Endothelial cell of umbilical vein (primary cell): ENCODE data around the gene DLGAP1. TPM values are rescaled to one million over a fixed set of nuclear protein-coding genes. Genes with fewer than 3 reads are reported as not detected.

Experiments used
- BruUV-seq: library from RNA; stranded (reverse); fragments of 400-500 nt; replicated peaks from 2 replicates; lab custom pipeline; 2021; lab: Mats Ljungman, UMichigan
- CTCF ChIA-PET: fragments of 300-600, 350-600 bp; sonication (Branson Sonifier 250); formaldehyde crosslinking; loops from one replicate; lab custom pipeline; 2021; ENCODE audit warnings: antibody characterized with exemption, inconsistent platforms; lab: Charles Lee
- POLR2A ChIA-PET: fragments of 300-600, 350-600 bp; sonication (Branson Sonifier 250); formaldehyde crosslinking; loops from one replicate; lab custom pipeline; 2021; ENCODE audit warnings: antibody characterized with exemption, inconsistent platforms; lab: Charles Lee
- DNase-seq: peaks from one replicate; pipeline ENCODE4 v3.0.0-alpha.2; 2011; ENCODE audit warnings: low read depth, low spot score
- FAIRE-seq: peaks from 2 replicates; lab custom pipeline; 2011; peaks lifted over from hg19 to GRCh38; lab: Jason Lieb, UNC
- H2AFZ ChIP-seq: 2 replicates; pipeline ENCODE4 v1.6.0; 2012; ENCODE audit warnings: low read depth, low read length, control low read depth, inconsistent platforms
- H3K27ac ChIP-seq: 2 replicates; pipeline ENCODE4 v1.5.1; 2011; ENCODE audit warnings: low read depth, mild to moderate bottlenecking, control low read depth, low read length, moderate library complexity; ENCODE audit not compliant: insufficient read depth
- H3K27me3 ChIP-seq, 2 experiments: 2 replicates each; pipeline versions ENCODE4 v1.6.0 to v1.6.1; 2011; ENCODE audit warnings: low read length in 2 of 2, mixed read lengths in 1 of 2; ENCODE audit not compliant: control insufficient read depth in 2 of 2, insufficient read depth in 2 of 2
- H3K36me3 ChIP-seq, 2 experiments: 2 replicates in 1 of 2; 3 replicates in 1 of 2; pipeline ENCODE4 v1.5.1; 2011; ENCODE audit warnings: low read length in 2 of 2, mild to moderate bottlenecking in 1 of 2, moderate library complexity in 1 of 2; ENCODE audit not compliant: control insufficient read depth in 2 of 2, insufficient read depth in 2 of 2; ENCODE audit errors: extremely low read depth in 1 of 2
- H3K4me1 ChIP-seq: 3 replicates; pipeline ENCODE4 v1.5.1; 2011; ENCODE audit warnings: mild to moderate bottlenecking, low read length; ENCODE audit not compliant: control insufficient read depth, insufficient read depth; ENCODE audit errors: extremely low read depth
- H3K4me2 ChIP-seq: 2 replicates; pipeline ENCODE4 v1.6.1; 2011; ENCODE audit warnings: low read length, control low read depth, mixed read lengths; ENCODE audit not compliant: insufficient read depth
- H3K4me3 ChIP-seq, 3 experiments: fragments of 200-600 bp in 1 of 3; sonication (generic), shearing (Covaris generic) in 1 of 3; replicated peaks in 1 of 3; 2 replicates each; pipeline ENCODE4 v1.5.1; 2011 to 2016; ENCODE audit warnings: control low read depth in 3 of 3, low read length in 3 of 3, mild to moderate bottlenecking in 2 of 3, inconsistent platforms in 1 of 3, low read depth in 1 of 3, moderate library complexity in 1 of 3; ENCODE audit not compliant: insufficient read depth in 1 of 3
- H3K79me2 ChIP-seq: 2 replicates; pipeline ENCODE4 v1.6.0; 2012; ENCODE audit warnings: low read length, inconsistent platforms; ENCODE audit not compliant: control insufficient read depth, insufficient read depth
- H3K9ac ChIP-seq: replicated peaks from 2 replicates; pipeline ENCODE3; 2011; ENCODE audit warnings: low read length, control low read depth; ENCODE audit not compliant: insufficient read depth; ENCODE audit errors: extremely low read depth
- H3K9me1 ChIP-seq: replicated peaks from 3 replicates; pipeline ENCODE4 v1.6.0; 2011; ENCODE audit warnings: mild to moderate bottlenecking, low read length; ENCODE audit not compliant: control insufficient read depth, insufficient read depth; ENCODE audit errors: extremely low read depth
- H3K9me3 ChIP-seq: replicated peaks from 2 replicates; pipeline ENCODE4 v1.5.1; 2012; ENCODE audit warnings: low read length, inconsistent platforms; ENCODE audit not compliant: control insufficient read depth, insufficient read depth
- H4K20me1 ChIP-seq: replicated peaks from 2 replicates; pipeline ENCODE3; 2011; ENCODE audit warnings: mild to moderate bottlenecking, low read length; ENCODE audit not compliant: control insufficient read depth, insufficient read depth; ENCODE audit errors: extremely low read depth
- EZH2 ChIP-seq: IDR thresholded peaks from 2 replicates; pipeline ENCODE4 v1.6.1; 2012; ENCODE audit warnings: borderline replicate concordance, low read depth, mild to moderate bottlenecking, moderate library complexity, low read length, inconsistent platforms; ENCODE audit not compliant: severe bottlenecking
- FOS ChIP-seq: IDR thresholded peaks from 2 replicates; pipeline ENCODE4 v1.6.1; 2011; ENCODE audit warnings: mild to moderate bottlenecking, low read length, moderate library complexity, borderline replicate concordance; ENCODE audit not compliant: insufficient read depth
- GATA2 ChIP-seq: IDR thresholded peaks from 2 replicates; pipeline ENCODE4 v1.7.0; 2011; ENCODE audit warnings: low read depth, mild to moderate bottlenecking, moderate library complexity, mixed read lengths, low read length; ENCODE audit not compliant: insufficient read length, insufficient read depth
- JUN ChIP-seq: IDR thresholded peaks from 2 replicates; pipeline ENCODE4 v1.6.1; 2011; ENCODE audit warnings: borderline replicate concordance, low read depth; ENCODE audit not compliant: insufficient read length, insufficient read depth
- MYC ChIP-seq: IDR thresholded peaks from one replicate; pipeline ENCODE4 v1.6.1; 2011; ENCODE audit warnings: mild to moderate bottlenecking, low read depth, low read length
- POLR2A ChIP-seq: IDR thresholded peaks from 2 replicates; pipeline ENCODE4 v1.6.1; 2012; ENCODE audit warnings: low read depth, mild to moderate bottlenecking, control low read depth, low read length
- POLR2AphosphoS5 ChIP-seq: IDR thresholded peaks from 2 replicates; pipeline ENCODE4 v1.6.1; 2012; ENCODE audit warnings: low read depth, mild to moderate bottlenecking, control low read depth, low read length, moderate library complexity; ENCODE audit not compliant: insufficient read depth
- dilution Hi-C: fragments of 300-500 bp; cut with MboI; formaldehyde crosslinking; loops from one replicate; pipeline ENCODE4 v1.15.0; 2019; ENCODE audit warnings: low sequenced_read_pairs; ENCODE audit not compliant: extremely low pct_ligation_motif_present
- intact Hi-C: fragments of 100-400 bp; cut with micrococcal nuclease; formaldehyde crosslinking; loops from one replicate; pipeline ENCODE4 v1.10.0; 2022
- polyA plus RNA-seq, 4 experiments: library from polyadenylated mRNA; depleted of rRNA in 3 of 4; stranded (reverse) in 3 of 4; unstranded in 1 of 4; fragments of >200 nt; gene quantifications; 2 replicates each; pipeline versions ENCODE4 v1.2.1 to v1.2.3, GENCODE V29; 2011 to 2012; ENCODE audit warnings: missing spikeins in 1 of 4
- total RNA-seq: library from RNA; stranded (reverse); gene quantifications from 2 replicates; pipeline ENCODE4 v1.2.3, GENCODE V29; 2021
- TF ChIP-seq, protein P1 (sequence below), 2 donors: IDR thresholded peaks; 1 replicate in 1 of 2; 2 replicates in 1 of 2; pipeline ENCODE4 v1.5.1; 2011; ENCODE audit warnings: low read length in 2 of 2, mild to moderate bottlenecking in 2 of 2, moderate library complexity in 2 of 2, control low read depth in 1 of 2, inconsistent platforms in 1 of 2, low read depth in 1 of 2; ENCODE audit not compliant: insufficient read depth in 1 of 2; ENCODE audit errors: extremely low read depth in 1 of 2
- TF ChIP-seq, protein P2 (sequence below): IDR thresholded peaks from 2 replicates; pipeline ENCODE4 v1.6.1; 2011; ENCODE audit not compliant: insufficient read depth, insufficient read length

Gene DLGAP1
- total and polyA plus RNA-seq, 2 donors (not counting 3 experiments of a cell fraction or from before 2014, with no cell fraction given): 0.04 TPM; not detected in 1

GRCh38 chr18:4270988-4271387 is 184.1 kb downstream of the DLGAP1 start:
- BruUV-seq: no TSS peak
- POLR2A ChIA-PET: no interaction called here
- no peak for FAIRE-seq

More at GRCh38 chr18:4270988-4271387, 184.1 kb downstream of the DLGAP1 start:
- CTCF ChIA-PET: no interaction called here
- Histone ChIP-seq H3K9ac (no peak overlapping the region), H3K4me1 (no peaks in the 10 kb centered on the region), H3K27me3 (no peaks in the 10 kb centered on the region), H3K9me3 (no peaks in the 10 kb centered on the region), H3K4me3 (no peak overlapping the region), H3K79me2 (no peaks in the 10 kb centered on the region), H3K27ac (no peak overlapping the region), H3K36me3 (no peaks in the 10 kb centered on the region), H2AFZ (no peak overlapping the region), H4K20me1 (no peaks in the 10 kb centered on the region), H3K9me1 (no peaks in the 10 kb centered on the region), H3K4me2 (no peak overlapping the region)
- TF ChIP-seq JUN (no peak), GATA2 (no peak), EZH2 (no peak), POLR2A (no peak), MYC (no peak), POLR2AphosphoS5 (no peak), FOS (no peak)
- TF ChIP-seq, protein P1, sequence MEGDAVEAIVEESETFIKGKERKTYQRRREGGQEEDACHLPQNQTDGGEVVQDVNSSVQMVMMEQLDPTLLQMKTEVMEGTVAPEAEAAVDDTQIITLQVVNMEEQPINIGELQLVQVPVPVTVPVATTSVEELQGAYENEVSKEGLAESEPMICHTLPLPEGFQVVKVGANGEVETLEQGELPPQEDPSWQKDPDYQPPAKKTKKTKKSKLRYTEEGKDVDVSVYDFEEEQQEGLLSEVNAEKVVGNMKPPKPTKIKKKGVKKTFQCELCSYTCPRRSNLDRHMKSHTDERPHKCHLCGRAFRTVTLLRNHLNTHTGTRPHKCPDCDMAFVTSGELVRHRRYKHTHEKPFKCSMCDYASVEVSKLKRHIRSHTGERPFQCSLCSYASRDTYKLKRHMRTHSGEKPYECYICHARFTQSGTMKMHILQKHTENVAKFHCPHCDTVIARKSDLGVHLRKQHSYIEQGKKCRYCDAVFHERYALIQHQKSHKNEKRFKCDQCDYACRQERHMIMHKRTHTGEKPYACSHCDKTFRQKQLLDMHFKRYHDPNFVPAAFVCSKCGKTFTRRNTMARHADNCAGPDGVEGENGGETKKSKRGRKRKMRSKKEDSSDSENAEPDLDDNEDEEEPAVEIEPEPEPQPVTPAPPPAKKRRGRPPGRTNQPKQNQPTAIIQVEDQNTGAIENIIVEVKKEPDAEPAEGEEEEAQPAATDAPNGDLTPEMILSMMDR (IDR thresholded peaks at IDR 0.05; ENCODE audit: extremely low read depth in 1 of 2, insufficient read depth in 1 of 2, low read depth in 1 of 2, low read length in 2 of 2): no peak
- TF ChIP-seq, protein P2, sequence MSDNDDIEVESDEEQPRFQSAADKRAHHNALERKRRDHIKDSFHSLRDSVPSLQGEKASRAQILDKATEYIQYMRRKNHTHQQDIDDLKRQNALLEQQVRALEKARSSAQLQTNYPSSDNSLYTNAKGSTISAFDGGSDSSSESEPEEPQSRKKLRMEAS: no peak
- intact Hi-C loops: no loop called here
- dilution Hi-C loops: no loop called here
- DNase-seq: no peak
